AG09319 (cell line): ENCODE data around the gene RUFY1.

ENCODE experiments used
- DNase-seq: peaks from one replicate; pipeline ENCODE4 v3.0.0-alpha.2; 2010; ENCODE audit warnings: low read depth; ENCODE audit errors: extremely low read depth
- TF ChIP-seq, protein P1 (sequence below): IDR thresholded peaks from 2 replicates; pipeline ENCODE4 v1.5.1; 2011; ENCODE audit warnings: low read depth, mild to moderate bottlenecking, inconsistent platforms, low read length, moderate library complexity

The RUFY1 gene

DNA sequence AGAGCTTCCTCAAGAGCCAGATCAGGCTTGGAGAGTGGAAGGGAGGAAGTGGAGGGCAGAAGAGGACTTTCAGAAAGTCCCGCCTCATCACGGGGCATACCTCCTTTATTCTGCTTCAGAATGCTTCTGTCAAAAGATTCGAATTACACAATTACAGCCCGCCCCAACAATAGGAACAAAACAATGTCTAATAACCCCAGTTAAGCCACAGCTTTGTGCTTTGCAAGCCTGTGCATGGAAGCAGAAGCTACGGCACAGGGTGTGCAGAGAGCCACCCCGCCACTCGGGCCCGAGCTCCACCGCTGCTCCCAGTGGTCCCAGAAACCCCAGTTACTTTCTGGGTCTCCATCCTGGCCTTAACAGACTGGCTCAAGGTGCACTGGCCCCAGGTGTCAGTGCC, 49.6 kb downstream of the RUFY1 start:
- TF ChIP-seq, protein P1, sequence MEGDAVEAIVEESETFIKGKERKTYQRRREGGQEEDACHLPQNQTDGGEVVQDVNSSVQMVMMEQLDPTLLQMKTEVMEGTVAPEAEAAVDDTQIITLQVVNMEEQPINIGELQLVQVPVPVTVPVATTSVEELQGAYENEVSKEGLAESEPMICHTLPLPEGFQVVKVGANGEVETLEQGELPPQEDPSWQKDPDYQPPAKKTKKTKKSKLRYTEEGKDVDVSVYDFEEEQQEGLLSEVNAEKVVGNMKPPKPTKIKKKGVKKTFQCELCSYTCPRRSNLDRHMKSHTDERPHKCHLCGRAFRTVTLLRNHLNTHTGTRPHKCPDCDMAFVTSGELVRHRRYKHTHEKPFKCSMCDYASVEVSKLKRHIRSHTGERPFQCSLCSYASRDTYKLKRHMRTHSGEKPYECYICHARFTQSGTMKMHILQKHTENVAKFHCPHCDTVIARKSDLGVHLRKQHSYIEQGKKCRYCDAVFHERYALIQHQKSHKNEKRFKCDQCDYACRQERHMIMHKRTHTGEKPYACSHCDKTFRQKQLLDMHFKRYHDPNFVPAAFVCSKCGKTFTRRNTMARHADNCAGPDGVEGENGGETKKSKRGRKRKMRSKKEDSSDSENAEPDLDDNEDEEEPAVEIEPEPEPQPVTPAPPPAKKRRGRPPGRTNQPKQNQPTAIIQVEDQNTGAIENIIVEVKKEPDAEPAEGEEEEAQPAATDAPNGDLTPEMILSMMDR, result no peak
- no peak for DNase-seq

DNA sequence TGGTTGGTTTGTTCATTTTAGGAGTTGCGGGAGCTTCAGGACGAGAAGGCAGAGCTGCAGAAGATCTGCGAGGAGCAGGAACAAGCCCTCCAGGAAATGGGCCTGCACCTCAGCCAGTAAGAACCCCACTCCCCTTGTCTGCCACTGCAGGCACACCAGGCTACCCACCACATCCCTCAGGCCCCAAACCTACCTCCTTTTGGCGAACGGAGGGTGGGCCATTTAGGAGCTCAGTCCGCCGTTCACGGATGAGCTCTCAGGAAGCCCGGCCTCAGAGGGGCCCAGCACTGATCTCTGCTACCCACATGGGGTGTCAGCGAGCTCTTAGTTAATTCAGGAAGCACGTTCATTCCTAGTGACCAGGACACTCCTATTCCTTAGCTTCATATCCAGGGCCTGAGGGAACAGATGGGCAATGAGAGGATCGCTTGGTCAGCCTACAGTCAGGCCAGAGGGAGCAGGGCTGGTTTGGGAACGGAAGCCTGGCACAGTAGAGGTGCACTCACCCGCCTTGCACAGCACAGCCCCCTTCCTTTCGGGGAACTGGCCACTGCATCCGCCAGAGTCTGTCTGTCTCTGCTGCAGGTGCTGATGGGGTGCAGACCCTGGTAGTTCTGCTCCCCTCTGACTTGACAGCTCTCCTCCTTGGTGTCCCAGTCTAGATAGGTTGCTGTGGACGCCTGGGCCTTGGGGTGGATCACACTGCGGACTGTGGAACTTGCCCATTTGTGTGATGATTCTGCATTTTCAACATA, 51.7 kb downstream of the RUFY1 start:
- TF ChIP-seq, protein P1, result no peak
- no peak for DNase-seq

DNA sequence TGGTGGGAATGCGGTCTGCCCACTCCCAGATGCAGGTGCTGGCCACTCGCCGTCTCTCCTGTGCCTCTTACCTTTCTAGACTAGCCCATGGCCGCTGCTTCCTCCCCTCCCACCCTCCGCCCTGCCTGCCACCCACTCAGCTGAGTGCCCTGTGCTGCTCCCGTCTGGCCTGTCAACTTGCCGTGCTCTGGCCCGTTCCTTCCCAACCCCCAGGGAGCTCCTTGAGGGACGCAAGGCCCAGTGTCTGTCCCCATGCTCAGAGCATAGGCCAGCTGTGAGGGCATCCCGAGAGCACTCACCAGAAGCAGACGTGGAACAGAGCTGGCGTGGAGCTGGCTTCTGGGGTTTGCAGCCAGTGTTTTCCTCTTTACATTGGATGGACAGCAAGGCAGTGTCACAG, 53.0 kb downstream of the RUFY1 start:
- TF ChIP-seq, protein P1, result no peak
- DNase-seq, result no peak

DNA sequence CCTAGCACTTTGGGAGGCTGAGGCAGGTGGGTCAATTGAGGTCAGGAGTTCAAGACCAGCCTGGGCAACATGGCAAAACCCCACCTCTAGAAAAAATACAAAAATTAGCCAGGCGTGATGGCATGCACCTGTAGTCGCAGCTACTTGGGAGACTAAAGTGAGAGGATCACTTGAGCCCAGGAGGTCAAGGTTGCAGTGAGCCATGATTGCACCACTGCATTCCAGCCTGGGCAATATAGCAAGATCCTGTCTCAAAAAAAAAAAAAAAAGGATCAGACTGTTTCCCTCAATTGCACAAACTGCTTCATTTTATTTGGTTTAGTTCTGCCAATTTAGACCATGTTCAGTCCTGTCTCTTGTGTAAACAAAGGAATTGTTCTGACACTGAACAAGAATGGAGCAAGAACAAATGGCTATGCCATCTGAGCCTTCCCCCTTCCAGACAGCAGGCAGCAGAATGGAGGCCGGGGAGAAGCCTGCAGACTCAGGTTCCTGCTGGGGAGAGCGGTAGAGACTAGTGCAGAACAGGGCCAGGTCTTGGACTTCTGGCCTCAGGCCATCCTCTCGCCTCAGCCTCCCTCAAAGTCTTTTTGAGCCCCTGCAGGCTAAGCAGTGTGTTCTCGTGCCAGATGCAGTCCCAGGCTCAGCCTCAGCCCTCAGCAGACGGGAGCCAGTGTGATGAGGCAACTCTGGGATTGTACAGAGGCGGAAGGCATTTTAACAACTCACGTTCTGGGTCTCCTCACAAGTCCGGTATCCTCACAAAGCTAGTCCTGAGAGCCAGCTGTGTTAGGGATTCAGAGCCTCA, 54.9 kb downstream of the RUFY1 start:
- TF ChIP-seq, protein P1, result no peak
- DNase-seq, result no peak

DNA sequence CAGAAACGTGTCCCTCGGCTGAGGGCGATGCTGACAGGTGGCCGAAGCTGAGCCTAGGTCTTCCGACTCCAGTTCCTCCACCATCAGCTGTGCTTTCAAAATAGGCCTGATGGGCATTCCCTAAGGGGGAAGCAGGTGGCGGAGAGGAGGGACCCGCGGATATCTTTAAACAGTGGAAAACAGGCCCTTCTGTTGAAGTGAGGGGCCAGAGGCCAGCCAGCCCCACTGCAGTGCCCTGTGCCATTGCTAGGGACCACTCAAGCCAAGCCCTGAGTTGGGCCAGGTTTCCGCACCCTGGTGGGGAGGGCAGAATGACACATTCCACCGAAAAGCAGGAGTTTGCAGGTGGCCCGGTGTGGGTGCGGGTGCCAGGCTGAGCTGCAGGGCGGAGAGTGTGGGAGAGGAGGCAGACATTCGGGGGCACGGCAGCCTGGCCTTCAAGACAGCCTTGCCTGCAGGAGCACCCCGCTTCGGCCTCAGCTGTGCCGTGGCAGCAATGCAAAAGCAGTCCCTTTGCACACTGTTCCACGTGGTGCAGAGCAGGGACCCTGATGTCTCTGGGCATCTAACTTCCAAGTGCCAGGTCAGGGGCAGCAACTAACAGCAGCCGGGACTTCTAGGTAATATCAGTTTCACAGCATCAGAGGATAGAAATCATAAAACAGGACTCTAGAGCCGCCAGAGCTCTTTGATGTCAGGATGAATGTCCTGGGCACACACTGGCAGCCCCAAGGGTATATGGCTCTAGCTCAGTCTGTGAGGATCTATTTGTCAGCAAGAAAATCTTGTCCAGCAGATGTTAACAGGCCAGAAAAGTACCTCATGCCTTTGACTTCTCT, 55.9 kb downstream of the RUFY1 start:
- TF ChIP-seq, protein P1, result no peak
- no peak for DNase-seq

DNA sequence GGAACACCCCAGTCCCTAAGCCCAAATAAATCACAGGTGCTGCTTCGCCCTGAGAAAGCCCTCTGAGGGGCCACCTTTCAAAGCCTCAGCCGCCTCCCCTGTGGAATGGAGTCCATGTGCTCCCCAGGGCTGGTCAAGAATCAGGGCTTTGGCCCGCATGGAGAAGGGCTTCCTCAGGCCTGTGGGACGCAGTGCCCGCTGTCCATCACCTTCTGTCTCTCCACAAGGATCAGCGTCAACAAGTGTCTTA, 56.5 kb downstream of the RUFY1 start:
- TF ChIP-seq, protein P1, result no peak
- no peak for DNase-seq
